H1 (cell line): ENCODE results near the gene CRHR1. TPM values are rescaled to one million over a fixed set of nuclear protein-coding genes. Genes with fewer than 3 reads are reported as not detected.

Source experiments
- BACH1 ChIP-seq: IDR thresholded peaks from 2 replicates; pipeline ENCODE4 v1.6.1; 2012; ENCODE audit warnings: low read length, improper control_type of control experiment
- BCL11A ChIP-seq, 2 experiments: IDR thresholded peaks; one replicate each; pipeline ENCODE4 v1.6.1; 2011; ENCODE audit warnings: low read depth in 2 of 2, low read length in 2 of 2, mild to moderate bottlenecking in 2 of 2
- KDM1A ChIP-seq: fragments of 200-600, 300-600 bp; sonication (generic); IDR thresholded peaks from 2 replicates; pipeline ENCODE4 v1.7.1; 2016; ENCODE audit warnings: mild to moderate bottlenecking, low read length, borderline replicate concordance
- NANOG ChIP-seq: IDR thresholded peaks from 2 replicates; pipeline ENCODE4 v1.6.1; 2011; ENCODE audit warnings: low read length, low read depth, mild to moderate bottlenecking, inconsistent platforms; ENCODE audit not compliant: insufficient read depth, poor library complexity, severe bottlenecking
- POLR2AphosphoS5 ChIP-seq: IDR thresholded peaks from 2 replicates; pipeline ENCODE4 v1.6.1; 2011; ENCODE audit warnings: low read depth, low read length
- RBBP5 ChIP-seq: IDR thresholded peaks from 2 replicates; pipeline ENCODE4 v1.7.1; 2012; ENCODE audit warnings: low read depth, mild to moderate bottlenecking, inconsistent platforms, low read length, moderate library complexity, borderline replicate concordance
- SP2 ChIP-seq: IDR thresholded peaks from 2 replicates; pipeline ENCODE4 v1.6.1; 2012; ENCODE audit warnings: mild to moderate bottlenecking, low read length, inconsistent platforms
- TAF7 ChIP-seq: optimal IDR thresholded peaks from 2 replicates; pipeline ENCODE3; 2011; ENCODE audit warnings: low read depth, mild to moderate bottlenecking, inconsistent platforms, low read length, moderate library complexity, borderline replicate concordance
- polyA plus RNA-seq, 7 experiments: library from polyadenylated mRNA; depleted of rRNA in 3 of 7; stranded (reverse) in 5 of 7; unstranded in 2 of 7; fragments of >200 nt in 5 of 7; fragments of 200-250 nt in 2 of 7; gene quantifications; 1 replicate in 5 of 7; 2 replicates in 1 of 7; 4 replicates in 1 of 7; pipeline versions ENCODE4 v1.2.1 to v1.2.3, GENCODE V29; 2011 to 2013; ENCODE audit warnings: missing spikeins in 2 of 7, mixed read lengths in 2 of 7
- total RNA-seq: library from RNA; stranded (reverse); fragmentation: NEBNext Ultra II Directional; extraction: Animal tissue kit (Norgen Biotek cat#: 25700); gene quantifications from 2 replicates; pipeline ENCODE4 v1.2.1, GENCODE V29; 2021

CRHR1 gene
- total and polyA plus RNA-seq, 2 of the 8 experiments (the other 6 are each of a cell fraction or from before 2014, with no cell fraction given), result 0.56 to 1.7 TPM

DNA sequence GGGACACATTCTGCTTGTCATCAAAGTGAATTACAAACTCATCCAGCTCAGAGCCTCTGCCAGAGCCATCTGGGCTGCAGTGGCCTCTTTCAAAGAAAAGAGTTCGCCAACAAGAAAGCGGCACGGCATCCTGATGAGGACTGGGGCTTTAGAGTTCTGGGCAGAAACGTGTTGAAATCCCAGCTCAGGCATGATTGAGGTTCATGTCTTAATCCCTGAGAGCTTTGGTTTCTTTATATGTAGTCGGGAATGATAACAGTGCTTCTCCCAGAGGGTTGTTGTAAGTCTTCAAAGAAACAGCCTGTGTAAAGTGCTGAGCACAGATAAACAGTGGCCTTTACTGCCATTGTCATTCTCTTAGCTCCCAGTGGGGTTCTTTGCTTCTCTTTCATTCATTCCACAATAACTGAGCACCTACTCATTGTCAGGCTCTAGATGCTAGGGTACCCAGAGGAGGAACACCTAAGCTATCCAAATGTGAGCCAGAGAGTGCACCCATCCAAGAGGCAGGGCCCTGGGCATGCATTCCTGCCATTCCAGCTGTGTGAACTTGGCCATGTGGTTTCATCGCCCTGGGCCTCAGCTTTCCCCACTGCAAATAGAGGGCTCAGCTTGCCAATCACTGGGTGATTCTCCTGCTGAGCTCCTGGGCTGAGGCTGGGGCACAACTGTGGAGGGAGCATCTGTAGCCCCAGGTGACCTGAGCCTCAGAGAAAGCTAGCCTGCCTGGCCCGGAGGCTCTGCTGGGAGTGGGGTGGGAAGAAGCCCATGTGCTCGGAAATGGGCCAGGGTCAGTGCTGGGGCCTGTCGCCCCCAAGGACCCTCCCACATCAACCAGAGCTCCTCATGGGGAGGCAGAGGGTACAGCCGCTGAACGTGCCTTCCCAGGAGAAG is 38.3 kb upstream of the CRHR1 start (continued):
- TF ChIP-seq POLR2AphosphoS5 (no peak), KDM1A (no peak), RBBP5 (no peak), TAF7 (no peak), SP2 (no peak), NANOG (peak; percentile 96), BACH1 (no peak), BCL11A (IDR thresholded peaks at IDR 0.05; ENCODE audit: low read depth in 2 of 2, low read length in 2 of 2) (no peak)
